Kidney (tissue), 14 donors: Measurements from ENCODE around the gene DLG4. TPM values are rescaled to one million over a fixed set of nuclear protein-coding genes. Genes with fewer than 3 reads are reported as not detected.

Source experiments
- DNase-seq, 5 donors: peaks; one replicate each; pipeline ENCODE4 v3.0.0-alpha.2; 2013 to 2020
- FAIRE-seq: peaks from 2 replicates; lab custom pipeline; 2012; peaks lifted over from hg19 to GRCh38; lab: Jason Lieb, UNC
- H3K27ac ChIP-seq, 2 donors: one replicate each; pipeline ENCODE4 v1.7.0; 2013; ENCODE audit warnings: low read depth in 2 of 2, low read length in 2 of 2, inconsistent platforms in 1 of 2
- H3K27me3 ChIP-seq: one replicate; pipeline ENCODE4 v1.7.1; 2013; ENCODE audit warnings: low read length, inconsistent platforms; ENCODE audit not compliant: control insufficient read depth, insufficient read depth
- H3K36me3 ChIP-seq, 3 donors: one replicate each; pipeline versions ENCODE4 v1.7.0 to v1.7.1; 2013; ENCODE audit warnings: low read length in 3 of 3, control low read depth in 1 of 3, inconsistent platforms in 1 of 3; ENCODE audit not compliant: insufficient read depth in 3 of 3, control insufficient read depth in 2 of 3
- H3K4me1 ChIP-seq, 3 donors: one replicate each; pipeline versions ENCODE4 v1.7.0 to v1.7.1; 2013; ENCODE audit warnings: low read length in 3 of 3, inconsistent platforms in 1 of 3, low read depth in 1 of 3; ENCODE audit not compliant: control insufficient read depth in 2 of 3, insufficient read depth in 2 of 3
- H3K4me3 ChIP-seq, 3 donors: one replicate each; pipeline versions ENCODE4 v1.7.0 to v1.8.1; 2013; ENCODE audit warnings: low read length in 3 of 3, control low read depth in 1 of 3, inconsistent platforms in 1 of 3
- H3K9ac ChIP-seq, 3 donors: one replicate each; pipeline versions ENCODE4 v1.7.0 to v1.7.1; 2013; ENCODE audit warnings: low read length in 3 of 3, control low read depth in 1 of 3, inconsistent platforms in 1 of 3
- H3K9me3 ChIP-seq, 3 donors: one replicate each; pipeline versions ENCODE4 v1.7.0 to v1.7.1; 2013; ENCODE audit warnings: low read length in 3 of 3, control low read depth in 1 of 3, inconsistent platforms in 1 of 3; ENCODE audit not compliant: control insufficient read depth in 2 of 3, insufficient read depth in 1 of 3
- CTCF ChIP-seq: IDR thresholded peaks from 3 replicates; pipeline ENCODE4 v1.5.1; 2012; ENCODE audit warnings: mild to moderate bottlenecking, moderate library complexity, borderline replicate concordance; ENCODE audit not compliant: insufficient read depth; ENCODE audit errors: extremely low read depth
- intact Hi-C: fragments of 100-400 bp; cut with DNase I; formaldehyde crosslinking; loops from one replicate; pipeline ENCODE4 v1.11.1; 2022
- polyA plus RNA-seq: library from polyadenylated mRNA; stranded (reverse); fragments of 350-450 nt; fragmentation: Illumina TruSeq; extraction: RNeasy Lipid Tissue Mini Kit (QIAGEN cat#74804); gene quantifications from one replicate; pipeline ENCODE4 v1.2.3, GENCODE V29; 2014; ENCODE audit warnings: low read depth, low replicate concordance; ENCODE audit not compliant: insufficient read depth
- total RNA-seq: library from RNA; stranded (reverse); fragmentation: NEBNext Ultra II Directional; extraction: Animal tissue kit (Norgen Biotek cat#: 25700); gene quantifications from one replicate; pipeline ENCODE4 v1.2.1, GENCODE V29; 2021
- donor health status: control.
- donor health status: control.
- donor health status: control.
- donor health status: control.
- donor health status: control.
- donor health status: DM: yes; HTN: yes; CAD: no.
- donor health status: Normal renal cell carcinoma (clear cell type).

The DLG4 gene
- total and polyA plus RNA-seq, 2 donors from 2014 or later: 6.6 to 18.9 TPM

- intact Hi-C loops: no loop called here
- Histone ChIP-seq H3K36me3 (peaks cover 0 to 9% (median 0%) of the 10 kb centered on the region in 3 donors), H3K27ac (no peak overlapping the region), H3K4me3 (no peak overlapping the region), H3K4me1 (no peaks in the 10 kb centered on the region), H3K27me3 (no peaks in the 10 kb centered on the region), H3K9me3 (no peaks in the 10 kb centered on the region), H3K9ac (no peak overlapping the region)
- no peak for FAIRE-seq
- DNase-seq: peak in 4 of 5 donors; percentile 73 to 83 (median 80)
- TF ChIP-seq CTCF: no peak
Measured at GRCh38 chr17:7207120-7208001, 12.3 kb downstream of the DLG4 start.

GRCh38 chr17:7205561-7205960 is 14.1 kb downstream of the DLG4 start:
- TF ChIP-seq CTCF: no peak
- FAIRE-seq (no peak), DNase-seq (peak in 1 of 5 donors; percentile 50)
- no peaks in the 10 kb centered on the region for H3K9me3 ChIP-seq
- no peaks in the 10 kb centered on the region for H3K27me3 ChIP-seq
- H3K4me1 ChIP-seq: no peaks in the 10 kb centered on the region
- H3K27ac ChIP-seq: no peak overlapping the region
- H3K36me3 ChIP-seq: peaks cover 0 to 9% (median 0%) of the 10 kb centered on the region in 3 donors
- H3K9ac ChIP-seq: peak overlapping the region in 2 of 3 donors; percentile 26 to 75
- peak overlapping the region in 2 of 3 donors; percentile 58 to 67 for H3K4me3 ChIP-seq
- intact Hi-C loops: no loop called here

GRCh38 chr17:7204828-7205461 is 14.7 kb downstream of the DLG4 start:
- intact Hi-C loops: no loop called here
- DNase-seq (peak; percentile 91 to 96 (median 95)), FAIRE-seq (no peak)
- peak overlapping the region; percentile 52 to 67 (median 58) for H3K4me3 ChIP-seq
- TF ChIP-seq CTCF: no peak
- H3K9me3 ChIP-seq: no peaks in the 10 kb centered on the region
- no peaks in the 10 kb centered on the region for H3K27me3 ChIP-seq
- peak overlapping the region; percentile 26 to 75 (median 38) for H3K9ac ChIP-seq
- H3K36me3 ChIP-seq: peaks cover 0 to 9% (median 0%) of the 10 kb centered on the region in 3 donors
- H3K27ac ChIP-seq: no peak overlapping the region
- no peaks in the 10 kb centered on the region for H3K4me1 ChIP-seq
